Measurements from ENCODE around the gene BANP.

GRCh38 chr16:88005181-88005581, 53.9 kb downstream of the BANP start:
- TF ChIP-seq POLR2A (IDR thresholded peaks at IDR 0.05; ENCODE audit: low read length) = no peak
- no peak for TF ChIP-seq GATA1 (IDR thresholded peaks at IDR 0.05; ENCODE audit: low read depth, low read length)

All from erythroblast (primary cell).